KOPT-K1 (cell line): Measurements from ENCODE around the gene FECH.
"Not testable (repeated sequence)": the region's sequence is repeated elsewhere in the genome, so short reads cannot be mapped to it uniquely, and the experiment has no call there.

Experiments
- H3K27ac ChIP-seq: fragments of 200-600 bp; sonication (generic); 2 replicates; pipeline ENCODE4 v1.5.1; 2016; ENCODE audit warnings: antibody characterized with exemption, mild to moderate bottlenecking, low read depth, low read length; ENCODE audit not compliant: poor library complexity, severe bottlenecking
- H3K36me3 ChIP-seq: fragments of 200-600 bp; sonication (generic); 2 replicates; pipeline ENCODE4 v1.5.1; 2017; ENCODE audit warnings: antibody characterized with exemption, mild to moderate bottlenecking, low read length, moderate library complexity; ENCODE audit not compliant: insufficient read depth
- H3K9me3 ChIP-seq: fragments of 200-600 bp; sonication (generic); 2 replicates; pipeline ENCODE4 v1.5.1; 2017; ENCODE audit warnings: antibody characterized with exemption, low read length, mild to moderate bottlenecking; ENCODE audit not compliant: insufficient read depth, poor library complexity, severe bottlenecking

Gene FECH

DNA sequence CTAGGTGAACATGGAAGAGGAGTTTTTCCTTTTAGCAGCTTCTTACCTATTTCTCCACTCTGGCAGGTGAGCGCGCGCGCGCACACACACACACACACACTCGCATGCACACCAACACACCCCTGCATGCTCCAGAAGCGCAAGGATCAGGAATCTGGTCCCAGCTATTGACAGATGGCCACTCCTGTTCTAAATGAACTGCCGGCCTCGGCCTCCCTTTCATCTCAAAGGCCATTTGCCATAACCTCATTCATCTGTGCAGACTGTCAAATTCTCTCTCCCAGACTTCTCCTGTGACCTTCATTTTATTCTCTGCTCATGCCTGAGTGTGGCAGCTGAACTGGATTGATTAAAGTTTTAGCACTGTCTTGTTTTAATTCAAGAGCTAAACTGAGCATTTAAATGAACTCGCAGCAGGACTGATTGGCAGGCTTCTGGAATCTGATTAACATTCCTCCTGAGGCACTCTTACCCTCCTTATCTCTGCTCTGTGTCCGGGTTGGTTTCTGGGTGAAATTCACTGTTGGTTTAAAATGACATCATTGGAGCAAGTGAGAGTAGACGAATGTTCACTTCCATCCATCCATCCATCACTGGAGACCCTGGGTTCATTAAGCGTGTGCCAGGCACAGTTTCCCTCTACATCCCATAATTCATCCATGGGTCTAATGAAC, 58.8 kb downstream of the FECH start:
- no peak overlapping the region for H3K27ac ChIP-seq
- H3K9me3 ChIP-seq: no peaks in the 10 kb centered on the region
- H3K36me3 ChIP-seq: no peaks in the 10 kb centered on the region

DNA sequence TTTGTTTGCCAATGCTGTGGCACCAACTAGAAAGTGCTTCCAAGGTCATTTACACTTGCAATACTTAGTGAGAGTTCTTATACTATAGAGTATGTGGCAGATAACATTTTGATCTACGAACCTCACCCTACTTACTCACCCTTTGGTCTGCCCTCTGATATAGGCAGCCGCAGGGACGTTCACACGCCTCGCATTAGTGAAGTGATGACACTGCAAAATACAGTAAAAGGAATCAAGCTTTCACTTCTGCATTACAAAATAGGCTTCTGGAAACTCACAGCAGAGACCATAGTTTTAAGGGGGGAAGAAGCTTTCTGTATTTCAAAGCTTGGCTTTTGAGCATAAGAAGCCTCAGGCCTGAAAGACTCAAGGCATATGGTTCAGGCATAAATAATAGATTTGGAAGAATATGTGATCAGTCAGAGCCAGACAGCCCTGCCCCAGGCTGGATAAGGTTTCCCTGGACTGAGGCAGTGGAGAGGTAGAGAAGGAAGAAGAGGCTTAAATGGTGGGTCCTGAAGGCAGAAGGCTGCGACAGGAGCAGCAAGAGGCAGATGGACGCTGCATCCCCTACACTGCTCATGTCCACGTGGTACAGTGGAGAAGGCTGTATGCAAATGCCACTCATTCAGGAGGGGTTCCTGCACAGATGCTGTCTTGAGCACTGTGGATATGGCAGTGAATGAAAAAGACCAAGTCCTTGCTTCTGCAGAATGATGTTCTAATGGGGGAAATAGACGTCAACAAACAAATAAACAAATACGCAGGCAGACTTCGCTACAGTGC, 63.1 kb downstream of the FECH start:
- no peaks in the 10 kb centered on the region for H3K36me3 ChIP-seq
- no peaks in the 10 kb centered on the region for H3K9me3 ChIP-seq
- H3K27ac ChIP-seq: no peak overlapping the region

DNA sequence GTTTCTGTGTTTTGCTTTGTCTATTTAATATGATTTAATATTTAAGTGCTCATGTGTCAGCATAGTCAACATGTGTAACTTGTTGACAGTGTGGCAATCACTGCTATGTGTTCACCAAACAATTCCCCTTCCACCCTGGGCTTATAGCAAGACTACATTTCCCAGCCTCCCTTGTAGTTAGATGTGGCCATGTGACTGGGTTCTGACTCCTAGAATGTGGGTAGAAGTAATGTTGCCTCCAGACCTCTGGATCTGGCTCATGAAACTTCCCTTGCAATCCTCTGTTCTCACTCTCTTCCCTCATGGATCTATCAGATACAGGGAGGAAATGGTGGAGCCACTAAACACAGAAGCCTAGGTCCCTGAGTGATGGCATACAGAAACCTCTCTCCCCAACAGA, 64.2 kb downstream of the FECH start:
- H3K9me3 ChIP-seq, H3K36me3 ChIP-seq, H3K27ac ChIP-seq: not testable (repeated sequence)

DNA sequence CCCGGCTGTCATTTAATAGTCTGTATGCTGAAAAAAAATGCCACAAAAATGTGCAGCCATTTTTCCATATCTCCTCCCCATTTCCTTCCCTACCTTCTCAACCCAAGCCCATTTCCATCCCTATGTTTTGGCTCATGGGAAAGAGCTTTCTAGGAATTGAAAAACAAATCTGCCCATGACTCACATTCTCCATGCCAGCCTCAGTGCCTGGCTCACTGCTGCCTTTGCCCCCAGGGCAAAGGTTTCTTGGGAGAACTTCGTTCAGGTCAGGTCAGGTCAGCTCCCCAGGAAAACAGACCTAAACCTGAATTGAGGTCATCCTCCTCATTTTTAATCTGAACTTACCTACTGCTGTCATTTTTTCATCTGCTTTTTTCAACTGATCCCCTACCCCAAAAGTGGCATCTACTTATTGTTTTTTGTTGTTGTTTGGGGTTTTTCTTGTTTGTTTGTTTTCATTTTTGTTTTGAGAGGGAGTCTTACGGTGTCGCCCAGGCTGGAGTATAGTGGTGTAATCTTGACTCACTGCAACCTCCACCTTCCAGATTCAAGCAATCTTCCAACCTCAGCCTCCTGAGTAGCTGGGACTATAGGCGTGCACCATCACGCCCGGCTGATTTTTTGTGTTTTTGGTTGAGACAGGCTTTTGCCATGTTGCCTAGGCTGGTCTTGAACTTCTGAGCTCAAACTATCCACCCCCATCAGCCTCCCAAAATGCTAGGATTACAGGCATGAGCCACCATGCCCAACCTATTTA, 66.7 kb downstream of the FECH start:
- no peaks in the 10 kb centered on the region for H3K9me3 ChIP-seq
- H3K27ac ChIP-seq: no peak overlapping the region

DNA sequence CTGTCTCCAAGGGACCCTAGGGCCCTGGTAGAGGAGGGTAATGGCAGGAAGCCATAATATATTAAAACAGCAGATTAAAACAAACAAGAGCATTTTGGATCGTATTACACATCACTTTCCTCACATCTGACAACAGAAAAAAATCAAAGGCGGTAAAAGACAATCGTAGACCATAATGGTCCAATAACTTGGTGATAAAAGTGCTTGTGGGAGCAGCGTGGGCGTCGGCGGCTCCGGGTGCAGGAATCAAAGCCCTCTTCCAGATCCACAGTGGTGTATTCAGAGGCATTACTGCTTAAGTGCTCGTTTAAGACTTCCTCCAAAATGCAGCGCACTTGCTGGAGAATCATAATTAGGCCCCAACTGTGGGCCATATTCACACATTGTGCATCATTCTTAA, 68.0 kb downstream of the FECH start:
- H3K9me3 ChIP-seq: no peaks in the 10 kb centered on the region
- no peak overlapping the region for H3K27ac ChIP-seq
- H3K36me3 ChIP-seq: no peaks in the 10 kb centered on the region

More for the DNA sequence above, 66.7 kb downstream of the FECH start:
- H3K36me3 ChIP-seq: no peaks in the 10 kb centered on the region

DNA sequence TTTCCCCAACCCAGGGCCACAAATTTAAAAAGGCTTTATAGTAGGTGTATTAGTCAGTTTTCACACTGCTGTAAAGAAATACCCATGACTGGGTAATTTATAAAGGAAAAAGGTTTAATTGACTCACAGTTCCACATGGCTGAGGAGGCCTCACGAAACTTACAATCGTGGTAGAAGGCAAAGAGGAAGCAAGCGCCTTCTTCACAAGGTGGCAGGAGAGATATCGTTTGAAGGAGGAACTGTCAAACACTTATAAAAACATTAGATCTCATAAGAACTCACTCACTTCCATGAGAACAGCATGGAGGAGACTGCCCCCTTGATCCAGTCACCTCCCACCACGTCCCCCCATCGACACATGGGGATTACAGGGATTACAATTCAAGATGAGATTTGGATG, 70.4 kb downstream of the FECH start:
- H3K36me3 ChIP-seq: no peaks in the 10 kb centered on the region
- H3K9me3 ChIP-seq: no peaks in the 10 kb centered on the region
- H3K27ac ChIP-seq: no peak overlapping the region

DNA sequence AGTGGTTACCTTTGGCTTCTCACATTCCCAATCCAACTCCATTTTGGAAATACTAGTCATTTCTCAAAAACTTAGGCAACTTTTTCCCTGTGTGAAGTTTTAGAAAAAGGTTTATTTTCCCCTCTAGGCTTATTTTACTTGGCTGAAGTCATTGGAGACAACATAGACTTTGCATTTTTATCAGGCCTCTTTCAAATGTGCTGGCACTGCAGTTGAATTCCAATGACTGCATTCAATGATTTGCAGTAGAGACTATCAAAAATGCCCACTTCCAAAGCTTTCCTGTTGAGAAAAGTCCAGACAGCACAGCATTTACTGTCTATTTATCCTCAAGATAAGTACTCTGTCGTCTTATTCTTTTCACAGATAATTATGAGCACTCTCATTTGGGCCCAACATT, 81.3 kb downstream of the FECH start:
- no peaks in the 10 kb centered on the region for H3K36me3 ChIP-seq
- no peaks in the 10 kb centered on the region for H3K9me3 ChIP-seq
- no peak overlapping the region for H3K27ac ChIP-seq

DNA sequence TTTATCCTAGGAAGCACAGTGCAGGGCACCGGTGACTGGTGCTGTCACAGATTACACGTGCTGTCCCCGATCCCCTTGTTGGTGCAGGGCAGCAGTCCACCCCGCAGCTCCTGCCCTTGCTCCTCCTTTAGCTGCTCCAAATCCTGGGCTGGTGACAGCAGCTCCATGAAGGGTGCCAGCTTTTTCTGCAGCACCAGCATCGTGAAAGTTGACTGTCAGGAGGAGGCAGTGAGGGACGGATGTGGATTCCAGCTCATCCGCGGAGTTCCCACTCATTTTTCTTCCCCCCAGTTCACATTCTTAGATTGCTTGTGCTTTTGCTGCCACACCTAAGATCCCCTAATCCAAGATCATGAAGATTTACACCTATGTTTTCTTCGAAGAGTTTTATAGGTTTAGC, 83.9 kb downstream of the FECH start:
- H3K9me3 ChIP-seq: no peaks in the 10 kb centered on the region
- no peak overlapping the region for H3K27ac ChIP-seq
- no peaks in the 10 kb centered on the region for H3K36me3 ChIP-seq

DNA sequence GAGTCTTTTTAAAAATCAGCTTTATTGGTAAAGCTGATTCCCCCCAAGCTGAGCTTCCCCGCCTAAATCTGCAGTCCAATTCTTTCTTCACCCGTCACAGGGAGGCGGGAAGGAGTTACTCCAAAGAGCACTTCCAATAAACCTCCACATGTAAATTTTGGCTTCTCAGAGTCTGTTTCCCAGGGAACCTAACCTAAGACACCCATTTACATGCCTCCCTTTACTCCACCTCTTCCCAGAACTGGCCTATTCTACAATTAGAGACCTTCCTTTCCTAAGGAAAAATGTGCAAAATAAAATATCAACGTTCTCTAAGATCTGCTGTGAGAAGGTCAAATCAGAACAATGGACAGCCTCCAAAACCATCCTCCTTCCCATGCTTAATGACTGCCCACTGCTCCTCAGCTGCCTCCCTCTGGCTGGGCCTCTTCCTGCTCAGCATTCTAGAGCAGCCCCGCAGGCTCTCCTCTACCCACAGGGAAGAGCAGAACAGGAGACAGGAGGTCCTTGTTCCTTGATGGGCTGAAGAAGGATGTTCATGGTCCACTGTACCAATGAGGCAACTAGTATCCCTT, 87.7 kb downstream of the FECH start:
- Histone ChIP-seq H3K27ac (no peak overlapping the region), H3K9me3 (no peaks in the 10 kb centered on the region), H3K36me3 (no peaks in the 10 kb centered on the region)
